HG03025 (cell line): ENCODE measurements around the gene DOK7.

ENCODE experiments used
- ATAC-seq: cut with Tn5 transposase; IDR thresholded peaks from one replicate; pipeline ENCODE4 v1.9.1; 2021; ENCODE audit warnings: mild to moderate bottlenecking, moderate library complexity; ENCODE audit not compliant: unreplicated experiment, low FRiP score

DOK7 gene

DNA sequence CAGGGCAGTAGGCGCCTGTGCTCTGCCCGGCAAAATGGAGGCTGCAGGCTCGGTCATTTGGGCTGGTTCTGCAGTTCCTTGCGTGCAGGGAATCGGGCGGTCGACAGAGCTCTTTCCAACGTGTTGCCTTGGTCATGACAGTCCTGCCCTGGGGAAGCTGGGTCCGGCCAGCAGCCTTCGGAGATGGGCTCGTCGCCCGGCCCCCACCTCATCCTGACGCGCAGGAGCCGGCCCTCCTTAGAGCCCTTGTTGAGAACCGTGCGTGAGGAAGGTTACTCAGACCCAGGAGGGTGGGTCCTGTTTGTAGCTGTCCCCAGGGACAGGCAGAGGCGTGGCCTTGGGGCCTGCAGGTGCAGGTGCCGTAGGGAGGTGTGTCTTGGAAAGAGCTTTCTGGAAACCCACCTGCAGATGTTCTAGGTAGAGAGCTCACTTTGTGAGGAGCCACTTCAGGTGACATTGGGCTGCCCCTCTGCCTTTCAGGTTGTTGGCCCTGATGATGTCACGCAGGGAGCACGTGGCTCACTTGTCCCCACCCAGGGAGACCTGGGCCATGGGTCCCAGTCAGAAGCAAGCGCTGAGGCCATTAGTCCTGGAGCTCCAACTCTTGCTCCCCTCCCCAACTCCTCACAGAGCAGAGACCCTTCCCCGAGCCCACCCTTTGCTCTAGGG lies 36.5 kb upstream of the DOK7 start:
- ATAC-seq, result no peak

DNA sequence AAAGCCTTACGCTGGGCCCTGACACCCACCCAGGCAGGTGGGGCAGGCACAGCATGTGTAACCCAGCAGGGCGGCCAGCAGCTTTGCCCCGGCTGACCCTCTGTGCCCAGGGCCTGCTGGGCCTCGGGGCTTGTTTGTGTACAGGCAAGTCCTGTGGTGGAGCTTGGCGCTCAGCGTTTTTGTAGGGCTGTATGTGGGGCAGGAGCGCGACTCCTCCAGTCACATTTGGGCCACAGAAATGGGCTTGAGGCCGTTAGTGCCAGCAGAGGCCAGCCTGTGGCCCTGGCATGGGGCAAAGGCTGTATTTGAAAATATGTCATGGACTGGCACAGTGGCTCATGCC lies 36.0 kb upstream of the DOK7 start:
- no peak for ATAC-seq

GRCh38 chr4:3427706-3428446 lies 35.2 kb upstream of the DOK7 start:
- ATAC-seq, result no peak

DNA sequence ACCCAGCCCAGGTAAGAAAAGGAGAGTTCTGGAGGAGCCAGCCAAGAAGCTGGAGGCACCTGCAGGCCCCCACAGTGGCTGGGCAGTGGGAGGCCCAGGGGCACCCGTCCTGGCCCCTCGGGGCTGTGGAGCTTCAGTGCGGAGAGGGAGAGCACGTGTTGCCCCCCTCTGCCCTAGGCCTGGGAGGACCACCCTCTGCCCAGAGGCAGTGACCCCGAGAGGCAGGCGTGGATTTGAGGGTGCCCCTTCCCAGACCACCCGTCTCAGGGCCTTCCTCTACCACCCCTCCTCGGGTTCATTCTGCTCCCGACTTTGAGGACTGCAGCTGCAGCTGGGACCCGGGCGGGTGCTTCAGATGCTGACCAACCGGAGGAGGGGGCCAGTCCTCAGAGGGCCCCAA lies 33.5 kb upstream of the DOK7 start:
- no peak for ATAC-seq

- ATAC-seq, result no peak
Observed at GRCh38 chr4:3430524-3430923, 32.6 kb upstream of the DOK7 start.

GRCh38 chr4:3431446-3431993 lies 31.6 kb upstream of the DOK7 start:
- no peak for ATAC-seq

GRCh38 chr4:3432381-3432790 lies 30.7 kb upstream of the DOK7 start:
- ATAC-seq, result no peak

DNA sequence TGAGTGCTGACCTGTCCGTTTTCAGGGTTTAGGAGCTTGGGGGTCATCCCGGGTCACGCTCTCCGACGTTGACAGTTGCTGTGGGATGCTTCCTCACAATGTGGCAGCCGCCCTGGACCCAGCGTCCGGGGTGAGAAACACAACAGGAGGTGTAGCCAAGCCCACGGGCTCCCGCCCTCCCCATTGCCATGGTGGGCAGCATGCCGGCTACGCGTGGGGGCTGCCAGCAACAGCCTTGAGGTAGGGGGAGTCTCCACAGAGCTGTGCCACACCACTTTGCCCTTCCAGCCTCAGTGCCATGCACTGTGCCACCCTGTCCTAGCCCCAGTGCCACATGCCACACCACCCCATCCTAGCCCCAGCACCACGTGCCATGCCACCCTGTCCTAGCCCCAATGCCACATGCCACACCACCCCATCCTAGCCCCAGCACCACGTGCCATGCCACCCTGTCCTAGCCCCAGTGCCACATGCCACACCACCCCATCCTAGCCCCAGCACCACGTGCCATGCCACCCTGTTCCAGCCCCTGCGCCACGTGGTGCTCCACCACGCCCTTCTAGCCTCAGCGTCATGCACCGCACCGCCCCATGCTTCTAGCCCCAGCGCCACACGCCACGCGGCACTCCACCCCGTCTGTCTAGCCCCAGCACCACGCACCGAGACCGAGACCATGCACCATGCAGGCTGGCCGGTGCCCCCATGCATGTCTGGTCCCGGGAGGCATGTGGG lies 29.8 kb upstream of the DOK7 start:
- no peak for ATAC-seq

DNA sequence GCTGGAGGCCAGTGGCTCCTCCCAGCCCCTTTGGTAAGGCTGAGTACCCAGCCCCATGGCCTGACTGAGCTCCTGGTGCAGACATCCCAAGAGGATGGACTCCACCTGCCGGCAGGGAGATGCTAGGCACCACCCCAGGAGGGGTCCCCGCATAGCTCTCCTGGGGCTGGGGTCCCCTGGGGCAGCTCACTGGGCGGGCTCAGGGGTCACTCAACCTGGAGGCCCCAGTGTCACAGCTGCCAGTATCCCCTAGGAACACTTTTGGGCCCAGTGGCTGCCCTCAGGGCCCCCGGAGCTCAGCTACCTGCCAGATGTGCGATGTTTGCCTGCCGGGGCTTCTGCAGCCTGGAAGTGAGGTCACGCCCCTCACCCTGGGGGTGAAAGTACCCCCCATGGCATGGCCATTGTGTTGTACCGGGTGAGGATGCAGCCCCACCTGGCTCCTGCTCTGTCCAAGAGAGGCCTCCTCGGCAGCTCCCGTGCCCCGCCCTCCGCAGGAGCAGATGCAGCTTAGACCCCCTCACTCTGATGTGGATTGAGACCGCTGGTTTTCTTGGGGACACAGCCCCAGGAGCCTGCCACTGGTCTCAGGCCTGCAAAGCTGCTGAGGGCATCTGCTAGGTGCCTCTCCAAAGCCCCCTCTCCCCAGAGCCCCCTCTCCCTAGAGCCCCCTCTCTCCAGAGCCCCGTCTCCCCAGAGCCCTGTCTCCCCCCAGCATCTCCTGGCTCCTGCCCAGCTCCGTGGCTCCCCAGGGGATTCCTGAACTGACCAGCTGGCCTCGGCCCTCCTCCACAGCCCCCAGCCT lies 28.0 kb upstream of the DOK7 start:
- ATAC-seq, result no peak

DNA sequence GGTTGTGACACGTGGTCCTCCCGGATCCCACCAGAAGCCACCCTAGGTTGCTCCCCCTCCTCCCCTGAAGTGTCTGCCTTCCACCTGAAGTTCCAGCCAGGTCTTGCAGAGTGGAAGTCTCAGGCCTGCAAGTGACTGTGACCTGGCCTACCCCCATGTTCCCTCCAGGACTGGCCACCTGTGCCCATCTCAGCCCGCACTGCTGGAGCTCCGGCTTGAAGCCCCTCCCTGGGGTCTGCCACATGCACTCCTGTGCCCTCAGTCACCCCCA lies 27.5 kb upstream of the DOK7 start:
- no peak for ATAC-seq

GRCh38 chr4:3436048-3436797 lies 26.9 kb upstream of the DOK7 start:
- no peak for ATAC-seq

GRCh38 chr4:3436798-3437581 lies 26.1 kb upstream of the DOK7 start:
- no peak for ATAC-seq

GRCh38 chr4:3437582-3437936 lies 25.5 kb upstream of the DOK7 start:
- ATAC-seq, result no peak

DNA sequence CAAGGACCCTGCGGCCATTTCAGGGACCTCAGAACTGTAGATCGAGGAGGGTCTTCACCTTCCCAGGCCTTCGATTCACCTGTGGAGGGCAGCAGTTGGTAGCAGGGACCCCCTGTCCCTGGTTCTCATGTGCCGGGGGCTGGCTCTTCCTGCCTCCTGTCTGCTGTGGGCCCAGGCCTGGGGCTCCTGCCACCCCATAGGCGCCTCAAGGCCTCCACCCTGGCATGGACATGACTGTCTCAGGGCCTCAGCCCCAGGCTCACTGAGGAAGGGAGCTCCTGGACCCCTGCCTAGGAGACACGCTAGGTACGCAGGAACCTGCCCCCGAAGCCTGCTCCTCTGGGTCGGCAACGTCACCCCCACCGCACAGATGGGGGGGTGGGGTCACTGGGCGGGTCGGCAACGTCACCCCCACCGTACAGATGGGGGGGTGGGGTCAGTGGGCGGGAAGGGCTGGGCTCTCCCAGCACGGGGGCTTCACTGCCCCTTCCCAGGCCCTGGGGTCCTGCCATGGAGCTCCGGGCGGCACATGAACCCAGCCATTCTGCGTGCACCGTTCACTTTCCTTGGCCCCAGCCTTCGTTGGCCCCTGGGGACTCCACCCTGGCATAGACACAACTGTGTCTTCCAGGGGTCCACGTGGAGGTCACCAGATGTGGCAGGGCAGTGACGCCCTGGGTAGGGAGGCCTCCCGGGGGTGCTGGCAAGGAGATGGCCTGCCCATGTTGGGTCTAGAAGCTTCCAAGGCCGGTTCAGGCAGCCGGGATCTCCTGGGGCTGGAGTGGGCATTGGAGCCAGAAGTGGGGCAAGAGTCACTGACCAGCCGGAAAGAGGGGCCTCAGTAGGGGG lies 24.9 kb upstream of the DOK7 start:
- ATAC-seq, result no peak

- ATAC-seq, result no peak
Observed at GRCh38 chr4:3438847-3439180, 24.3 kb upstream of the DOK7 start.

GRCh38 chr4:3439391-3439790 lies 23.7 kb upstream of the DOK7 start:
- no peak for ATAC-seq

- ATAC-seq, result no peak
Observed at GRCh38 chr4:3440011-3440410, 23.1 kb upstream of the DOK7 start.

- no peak for ATAC-seq
Observed at GRCh38 chr4:3440979-3441500, 22.1 kb upstream of the DOK7 start.
